CD14-positive monocyte (primary cell): ENCODE measurements around the gene SLX4. TPM values are rescaled to one million over a fixed set of nuclear protein-coding genes. Genes with fewer than 3 reads are reported as not detected.
A peak's percentile ranks its signal among the peaks of the same experiment; 100 is the strongest.

Experiments used
- DNase-seq, 3 donors: peaks; one replicate each; pipeline ENCODE4 v3.0.0-alpha.2; 2011 to 2022
- H2AFZ ChIP-seq: 2 replicates; pipeline ENCODE4 v1.6.0; 2012; ENCODE audit warnings: mild to moderate bottlenecking, low read depth, low read length, inconsistent platforms; ENCODE audit not compliant: insufficient read depth, poor library complexity, severe bottlenecking
- H3K27ac ChIP-seq, 2 donors: 1 replicate in 1 of 2; 2 replicates in 1 of 2; pipeline ENCODE4 v1.5.1; 2012 to 2013; ENCODE audit warnings: low read length in 2 of 2, control low read depth in 1 of 2, inconsistent platforms in 1 of 2, low read depth in 1 of 2, mild to moderate bottlenecking in 1 of 2
- H3K27me3 ChIP-seq, 2 donors: one replicate each; pipeline versions ENCODE4 v1.6.0 to v1.6.1; 2011 to 2013; ENCODE audit warnings: low read length in 2 of 2; ENCODE audit not compliant: control insufficient read depth in 2 of 2, insufficient read depth in 2 of 2
- H3K36me3 ChIP-seq, 2 donors: replicated peaks in 1 of 2; 1 replicate in 1 of 2; 2 replicates in 1 of 2; pipeline versions ENCODE4 v1.5.1 to v1.6.1; 2012 to 2013; ENCODE audit warnings: low read length in 2 of 2, control low read depth in 1 of 2, inconsistent platforms in 1 of 2, mild to moderate bottlenecking in 1 of 2; ENCODE audit not compliant: insufficient read depth in 2 of 2, control insufficient read depth in 1 of 2
- H3K4me1 ChIP-seq, 2 donors: 1 replicate in 1 of 2; 2 replicates in 1 of 2; pipeline versions ENCODE4 v1.5.1 to v1.6.1; 2012 to 2013; ENCODE audit warnings: low read length in 2 of 2, control low read depth in 1 of 2, inconsistent platforms in 1 of 2, mild to moderate bottlenecking in 1 of 2, moderate library complexity in 1 of 2; ENCODE audit not compliant: insufficient read depth in 2 of 2, control insufficient read depth in 1 of 2
- H3K4me2 ChIP-seq: replicated peaks from 2 replicates; pipeline ENCODE3; 2012; ENCODE audit warnings: low read length, moderate library complexity, mild to moderate bottlenecking; ENCODE audit not compliant: poor library complexity, severe bottlenecking; ENCODE audit errors: extremely low read depth
- H3K4me3 ChIP-seq, 3 experiments: fragments of 200-600 bp in 1 of 3; sonication (generic) in 1 of 3; replicated peaks in 1 of 3; 1 replicate in 2 of 3; 2 replicates in 1 of 3; pipeline ENCODE4 v1.5.1; 2011 to 2013; ENCODE audit warnings: low read length in 3 of 3, mild to moderate bottlenecking in 3 of 3, control low read depth in 2 of 3, low read depth in 2 of 3, inconsistent platforms in 1 of 3, moderate library complexity in 1 of 3
- H3K79me2 ChIP-seq: 2 replicates; pipeline ENCODE4 v1.6.0; 2012; ENCODE audit warnings: mild to moderate bottlenecking, control low read depth, inconsistent platforms, low read length, moderate library complexity; ENCODE audit not compliant: insufficient read depth
- H3K9ac ChIP-seq: 2 replicates; pipeline ENCODE4 v1.6.0; 2017; ENCODE audit warnings: low read length, mild to moderate bottlenecking; ENCODE audit not compliant: insufficient read depth, poor library complexity, severe bottlenecking
- H3K9me3 ChIP-seq, 2 donors: replicated peaks in 1 of 2; 1 replicate in 1 of 2; 2 replicates in 1 of 2; pipeline versions ENCODE4 v1.5.1 to v1.6.1; 2012 to 2013; ENCODE audit warnings: low read length in 2 of 2, control low read depth in 1 of 2; ENCODE audit not compliant: control insufficient read depth in 1 of 2, insufficient read depth in 1 of 2
- H4K20me1 ChIP-seq: 2 replicates; pipeline ENCODE4 v1.6.0; 2012; ENCODE audit warnings: mild to moderate bottlenecking, low read length, control low read depth, moderate library complexity; ENCODE audit not compliant: insufficient read depth
- H3K27ac Mint-ChIP-seq, 7 donors: one replicate each; pipeline ENCODE4 v1.8.0; 2020; ENCODE audit warnings: mild to moderate bottlenecking in 7 of 7, mixed read lengths in 7 of 7, moderate library complexity in 6 of 7, inconsistent platforms in 2 of 7
- H3K27me3 Mint-ChIP-seq, 3 donors: one replicate each; pipeline ENCODE4 v1.8.0; 2021 to 2022; ENCODE audit warnings: low read depth in 3 of 3, mild to moderate bottlenecking in 3 of 3, mixed read lengths in 3 of 3, moderate library complexity in 3 of 3, inconsistent platforms in 1 of 3
- H3K36me3 Mint-ChIP-seq, 2 donors: one replicate each; pipeline ENCODE4 v1.8.0; 2020; ENCODE audit warnings: mixed read lengths in 2 of 2, inconsistent platforms in 1 of 2, mild to moderate bottlenecking in 1 of 2
- H3K4me1 Mint-ChIP-seq: one replicate; pipeline ENCODE4 v1.8.0; 2020; ENCODE audit warnings: mild to moderate bottlenecking, mixed read lengths
- H3K4me3 Mint-ChIP-seq, 2 donors: one replicate each; pipeline ENCODE4 v1.8.0; 2020; ENCODE audit warnings: mild to moderate bottlenecking in 2 of 2, mixed read lengths in 2 of 2, moderate library complexity in 1 of 2
- H3K9me3 Mint-ChIP-seq, 7 donors: one replicate each; pipeline ENCODE4 v1.8.0; 2020 to 2022; ENCODE audit warnings: mixed read lengths in 7 of 7, mild to moderate bottlenecking in 6 of 7, moderate library complexity in 6 of 7, inconsistent platforms in 2 of 7
- WGBS: methylation state at CpG from one replicate; pipeline ENCODE4 v1.1.5; 2013; ENCODE audit warnings: missing lambda C conversion rate; ENCODE audit not compliant: insufficient coverage; 5-methylcytosine and 5-hydroxymethylcytosine counted together
- intact Hi-C, 2 donors: fragments of 100-400 bp; cut with micrococcal nuclease; formaldehyde crosslinking; loops; one replicate each; pipeline versions ENCODE4 v1.15.0 to v1.15.1; 2023
- polyA plus RNA-seq, 3 donors: library from polyadenylated mRNA; depleted of rRNA in 1 of 3; unstranded in 2 of 3; stranded (reverse) in 1 of 3; fragments of 300-500 nt in 2 of 3; fragments of >200 nt in 1 of 3; fragmentation: Illumina TruSeq in 2 of 3; gene quantifications; 1 replicate in 2 of 3; 2 replicates in 1 of 3; pipeline ENCODE4 v1.2.3, GENCODE V29; 2012 to 2021
- TF ChIP-seq, protein P1 (sequence below): fragments of 200-600 bp; IDR thresholded peaks from one replicate; pipeline ENCODE4 v1.8.0; 2022; ENCODE audit warnings: antibody characterized with exemption, mild to moderate bottlenecking

SLX4 gene
- polyA plus RNA-seq, 3 donors, result 0.12 to 2.4 (median 0.71) TPM

DNA sequence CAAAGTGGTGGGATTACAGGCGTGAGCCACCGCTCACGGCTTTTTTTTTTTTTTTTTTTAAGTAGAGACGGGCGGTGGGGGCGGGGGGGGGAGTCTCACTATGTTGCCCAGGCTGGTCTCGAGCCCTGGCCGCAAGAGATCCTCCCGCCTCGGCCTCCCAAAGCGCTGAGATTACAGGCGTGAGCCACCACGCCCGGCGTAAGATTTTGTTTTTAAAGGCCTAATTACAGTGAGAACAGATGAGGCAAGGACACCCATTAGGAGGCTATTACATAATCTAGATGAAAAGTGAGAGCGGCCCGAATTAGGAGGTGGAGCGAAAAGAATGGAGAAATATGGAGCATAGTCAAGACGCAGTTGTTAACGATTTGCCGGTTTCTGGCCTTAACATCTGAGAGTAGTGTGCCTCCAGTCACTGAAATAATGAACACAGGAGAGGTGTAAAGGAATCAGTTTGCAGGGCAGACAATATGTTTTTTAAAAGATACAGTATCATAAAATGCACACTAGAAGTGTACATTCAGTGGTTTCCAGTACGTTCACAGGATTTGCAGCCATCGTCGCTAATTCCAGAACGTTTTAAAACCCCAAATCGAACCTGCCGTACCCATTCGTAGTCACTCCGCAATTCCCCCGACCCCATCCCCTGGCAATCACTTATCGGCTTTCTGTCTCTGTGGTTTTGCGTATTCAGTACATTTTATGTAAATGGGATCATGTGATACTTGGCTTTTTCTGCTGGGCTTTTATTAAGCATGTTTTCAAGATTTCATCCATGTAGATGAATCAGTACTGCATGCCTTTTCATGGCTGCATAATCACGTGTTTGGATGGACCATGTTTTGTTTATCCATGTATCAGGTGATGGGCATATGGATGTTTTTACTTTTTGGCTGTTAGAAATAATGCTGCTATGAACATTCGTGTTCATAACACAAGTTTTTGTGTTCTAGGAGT lies 1.4 kb upstream of the SLX4 start:
- intact Hi-C loops, result loop anchor here in 1 of 2 donors (10.0 kb wide), 1 partner anchor 572 kb away; no protein-coding TSS in a partner anchor

DNA sequence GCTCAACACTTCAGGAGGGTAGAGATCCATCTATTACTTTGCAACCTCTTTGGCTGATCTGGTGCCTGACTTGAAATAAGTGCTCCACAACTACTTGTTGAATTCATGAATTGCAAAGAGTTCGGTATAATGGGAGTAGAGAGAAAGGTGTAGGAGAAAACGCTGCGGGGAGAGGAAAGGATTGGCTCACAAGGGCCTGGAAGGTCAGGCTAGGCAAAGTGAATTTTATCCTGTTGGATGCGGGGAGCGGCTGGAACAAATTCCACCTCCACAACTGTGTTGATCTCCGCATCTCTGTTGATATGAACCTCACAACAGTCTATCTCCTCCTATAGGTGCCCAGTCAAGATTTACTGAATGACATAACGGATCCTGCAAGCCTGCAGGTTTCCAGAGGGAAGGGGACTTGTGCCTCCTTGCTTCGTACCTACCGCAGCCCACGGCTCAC lies 684 bp downstream of the SLX4 start:
- peak overlapping the region; percentile 84 for H3K9ac ChIP-seq
- Mint-ChIP-seq H3K27ac (peak overlapping the region; percentile 8 to 97 (median 70)), H3K4me3 (peak overlapping the region; percentile 89 to 98), H3K36me3 (peaks cover 23 to 38% of the 10 kb centered on the region in 2 donors), H3K9me3 (no peaks in the 10 kb centered on the region), H3K4me1 (peaks cover 53% of the 10 kb centered on the region), H3K27me3 (peaks cover 0 to 1% (median 0%) of the 10 kb centered on the region in 3 donors)
- peaks cover 54% of the 10 kb centered on the region for H3K79me2 ChIP-seq
- H3K4me2 ChIP-seq, result peak overlapping the region; percentile 92
- peaks cover 15% of the 10 kb centered on the region for H4K20me1 ChIP-seq
- intact Hi-C loops, result loop anchor here in 1 of 2 donors (2.0 to 10.0 kb wide), 2 partner anchors 106 to 574 kb away; partner anchors contain the start of gene TRAP1
- no peaks in the 10 kb centered on the region for H3K27me3 ChIP-seq
- TF ChIP-seq, protein P1, sequence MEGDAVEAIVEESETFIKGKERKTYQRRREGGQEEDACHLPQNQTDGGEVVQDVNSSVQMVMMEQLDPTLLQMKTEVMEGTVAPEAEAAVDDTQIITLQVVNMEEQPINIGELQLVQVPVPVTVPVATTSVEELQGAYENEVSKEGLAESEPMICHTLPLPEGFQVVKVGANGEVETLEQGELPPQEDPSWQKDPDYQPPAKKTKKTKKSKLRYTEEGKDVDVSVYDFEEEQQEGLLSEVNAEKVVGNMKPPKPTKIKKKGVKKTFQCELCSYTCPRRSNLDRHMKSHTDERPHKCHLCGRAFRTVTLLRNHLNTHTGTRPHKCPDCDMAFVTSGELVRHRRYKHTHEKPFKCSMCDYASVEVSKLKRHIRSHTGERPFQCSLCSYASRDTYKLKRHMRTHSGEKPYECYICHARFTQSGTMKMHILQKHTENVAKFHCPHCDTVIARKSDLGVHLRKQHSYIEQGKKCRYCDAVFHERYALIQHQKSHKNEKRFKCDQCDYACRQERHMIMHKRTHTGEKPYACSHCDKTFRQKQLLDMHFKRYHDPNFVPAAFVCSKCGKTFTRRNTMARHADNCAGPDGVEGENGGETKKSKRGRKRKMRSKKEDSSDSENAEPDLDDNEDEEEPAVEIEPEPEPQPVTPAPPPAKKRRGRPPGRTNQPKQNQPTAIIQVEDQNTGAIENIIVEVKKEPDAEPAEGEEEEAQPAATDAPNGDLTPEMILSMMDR, result no peak
- peak overlapping the region in 1 of 2 donors; percentile 70 for H3K27ac ChIP-seq
- WGBS, result 0% methylated on average over 3 of the region's 10 CpGs
- peak overlapping the region; percentile 82 to 97 (median 90) for H3K4me3 ChIP-seq
- DNase-seq, result no peak
- H3K4me1 ChIP-seq, result peaks cover 29 to 33% of the 10 kb centered on the region in 2 donors
- H3K36me3 ChIP-seq, result peaks cover 0 to 30% of the 10 kb centered on the region in 2 donors
- no peaks in the 10 kb centered on the region for H3K9me3 ChIP-seq
- H2AFZ ChIP-seq, result peak overlapping the region; percentile 92

More for the DNA sequence above, 1.4 kb upstream of the SLX4 start:
- Histone ChIP-seq H3K79me2 (peaks cover 74% of the 10 kb centered on the region), H3K9ac (peak overlapping the region; percentile 84), H3K36me3 (peaks cover 0 to 15% of the 10 kb centered on the region in 2 donors), H3K4me2 (peak overlapping the region; percentile 92), H3K27me3 (no peaks in the 10 kb centered on the region), H3K4me3 (peak overlapping the region; percentile 81 to 97 (median 90)), H3K9me3 (no peaks in the 10 kb centered on the region), H2AFZ (no peak overlapping the region), H4K20me1 (peaks cover 19% of the 10 kb centered on the region), H3K4me1 (peaks cover 34 to 38% of the 10 kb centered on the region in 2 donors), H3K27ac (peak overlapping the region; percentile 70 to 94)
- Mint-ChIP-seq H3K4me3 (peak overlapping the region; percentile 99 to 100), H3K9me3 (no peaks in the 10 kb centered on the region), H3K36me3 (peaks cover 11 to 30% of the 10 kb centered on the region in 2 donors), H3K27ac (peak overlapping the region in 4 of 7 donors; percentile 64 to 99 (median 98)), H3K4me1 (peaks cover 52% of the 10 kb centered on the region), H3K27me3 (peaks cover 0 to 1% (median 0%) of the 10 kb centered on the region in 3 donors)
- TF ChIP-seq, protein P1, result no peak
- 84% methylated on average over 14 of the region's 34 CpGs for WGBS
- DNase-seq, result no peak
